ENCODE data around the gene AATK.
"Not testable (repeated sequence)": the region's sequence is repeated elsewhere in the genome, so short reads cannot be mapped to it uniquely, and the experiment has no call there.

Gene AATK

GRCh38 chr17:81157848-81158687, 8.0 kb downstream of the AATK start:
- no peaks in the 10 kb centered on the region for H3K36me3 ChIP-seq (ENCODE audit: control insufficient read depth, insufficient read depth, low read length)
- H3K4me3 ChIP-seq (ENCODE audit: low read depth, low read length), result no peak overlapping the region
- H3K9ac ChIP-seq (ENCODE audit: low read depth, low read length), result no peak overlapping the region
- no peaks in the 10 kb centered on the region for H3K4me1 ChIP-seq (ENCODE audit: control insufficient read depth, insufficient read depth, low read length)
- no peaks in the 10 kb centered on the region for H3K9me3 ChIP-seq (ENCODE audit: control insufficient read depth, insufficient read depth, low read length)
- no peaks in the 10 kb centered on the region for H3K27me3 ChIP-seq (ENCODE audit: control insufficient read depth, insufficient read depth, low read length)

GRCh38 chr17:81156866-81157805, 8.9 kb downstream of the AATK start:
- Histone ChIP-seq H3K9ac (ENCODE audit: low read depth, low read length) (no peak overlapping the region), H3K4me1 (ENCODE audit: control insufficient read depth, insufficient read depth, low read length) (no peaks in the 10 kb centered on the region), H3K4me3 (ENCODE audit: low read depth, low read length) (no peak overlapping the region), H3K27me3 (ENCODE audit: control insufficient read depth, insufficient read depth, low read length) (no peaks in the 10 kb centered on the region), H3K9me3 (ENCODE audit: control insufficient read depth, insufficient read depth, low read length) (no peaks in the 10 kb centered on the region), H3K36me3 (ENCODE audit: control insufficient read depth, insufficient read depth, low read length) (no peaks in the 10 kb centered on the region)

DNA sequence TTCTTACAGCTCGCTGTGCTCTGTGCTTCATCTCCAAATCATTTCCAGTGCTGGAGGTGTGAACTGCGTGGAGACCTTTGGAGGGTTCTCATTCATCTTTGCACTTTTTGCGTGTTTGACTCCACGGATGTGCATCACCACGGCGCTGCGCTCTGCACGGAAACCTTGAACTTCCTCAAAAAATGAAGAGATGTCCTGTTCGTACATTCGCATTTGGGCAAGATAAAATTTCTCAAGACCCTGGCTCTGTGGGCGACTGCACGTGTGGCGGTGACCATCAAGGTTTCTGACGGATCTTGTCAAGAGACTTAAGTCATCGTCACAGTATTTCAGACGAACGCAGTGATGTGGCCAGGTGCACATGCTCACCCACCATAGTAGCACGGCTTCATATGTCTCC, 11.1 kb downstream of the AATK start:
- no peaks in the 10 kb centered on the region for H3K27me3 ChIP-seq (ENCODE audit: control insufficient read depth, insufficient read depth, low read length)

DNA sequence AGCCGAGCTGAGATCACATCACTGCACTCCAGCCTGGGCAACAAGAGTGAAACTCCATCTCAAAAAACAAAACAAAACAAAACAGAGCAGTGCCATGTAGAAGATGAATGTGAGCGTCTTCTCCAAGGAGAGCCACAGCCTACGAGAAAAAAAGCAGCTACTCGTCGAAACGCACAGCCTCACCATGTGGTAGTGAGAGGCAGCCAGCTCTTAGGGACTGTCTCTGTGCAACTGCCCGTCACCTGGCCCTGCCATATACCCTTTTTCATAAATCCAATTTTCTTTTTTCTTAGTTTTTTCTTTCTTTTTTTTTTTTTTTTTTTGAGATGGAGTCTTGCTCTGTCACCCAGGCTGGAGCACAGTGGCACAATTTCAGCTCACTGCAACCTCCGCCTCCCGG, 12.0 kb downstream of the AATK start:
- not testable (repeated sequence) for H3K4me3 ChIP-seq (ENCODE audit: low read depth, low read length); H3K9me3 ChIP-seq (ENCODE audit: control insufficient read depth, insufficient read depth, low read length); H3K4me1 ChIP-seq (ENCODE audit: control insufficient read depth, insufficient read depth, low read length); H3K9ac ChIP-seq (ENCODE audit: low read depth, low read length); H3K36me3 ChIP-seq (ENCODE audit: control insufficient read depth, insufficient read depth, low read length); H3K27me3 ChIP-seq (ENCODE audit: control insufficient read depth, insufficient read depth, low read length)

More for the DNA sequence above, 11.1 kb downstream of the AATK start:
- no peaks in the 10 kb centered on the region for H3K9me3 ChIP-seq (ENCODE audit: control insufficient read depth, insufficient read depth, low read length)
- H3K36me3 ChIP-seq (ENCODE audit: control insufficient read depth, insufficient read depth, low read length), result no peaks in the 10 kb centered on the region
- no peak overlapping the region for H3K9ac ChIP-seq (ENCODE audit: low read depth, low read length)
- H3K4me3 ChIP-seq (ENCODE audit: low read depth, low read length), result no peak overlapping the region
- H3K4me1 ChIP-seq (ENCODE audit: control insufficient read depth, insufficient read depth, low read length), result no peaks in the 10 kb centered on the region

DNA sequence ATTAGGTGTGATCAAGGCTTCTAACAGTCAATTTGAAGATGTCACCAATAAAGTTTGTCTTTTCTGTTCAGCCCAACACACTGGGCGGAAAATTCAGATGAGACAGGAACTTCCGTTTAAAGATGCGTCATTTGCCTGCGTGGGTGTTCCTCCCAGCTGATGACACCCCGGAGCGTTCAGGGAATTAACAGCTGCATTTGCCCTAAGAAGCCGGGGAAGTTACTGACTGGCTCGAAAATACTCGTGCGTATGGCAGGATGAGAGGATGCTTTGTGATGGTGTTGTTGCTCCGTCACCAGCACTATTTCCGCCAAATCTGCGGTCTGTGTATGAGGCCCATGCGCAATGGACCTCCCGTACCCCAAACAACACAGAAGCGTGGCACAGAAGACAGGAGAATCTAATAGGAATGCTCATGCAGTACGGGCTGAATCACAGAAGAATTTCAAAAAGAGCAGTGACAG, 12.6 kb downstream of the AATK start:
- H3K27me3 ChIP-seq (ENCODE audit: control insufficient read depth, insufficient read depth, low read length), result no peaks in the 10 kb centered on the region
- H3K4me3 ChIP-seq (ENCODE audit: low read depth, low read length), result no peak overlapping the region
- H3K4me1 ChIP-seq (ENCODE audit: control insufficient read depth, insufficient read depth, low read length), result no peaks in the 10 kb centered on the region
- no peak overlapping the region for H3K9ac ChIP-seq (ENCODE audit: low read depth, low read length)
- H3K36me3 ChIP-seq (ENCODE audit: control insufficient read depth, insufficient read depth, low read length), result no peaks in the 10 kb centered on the region
- H3K9me3 ChIP-seq (ENCODE audit: control insufficient read depth, insufficient read depth, low read length), result no peaks in the 10 kb centered on the region

GRCh38 chr17:81152288-81152828, 13.7 kb downstream of the AATK start:
- Histone ChIP-seq H3K4me1 (ENCODE audit: control insufficient read depth, insufficient read depth, low read length) (no peaks in the 10 kb centered on the region), H3K4me3 (ENCODE audit: low read depth, low read length) (no peak overlapping the region), H3K36me3 (ENCODE audit: control insufficient read depth, insufficient read depth, low read length) (no peaks in the 10 kb centered on the region), H3K27me3 (ENCODE audit: control insufficient read depth, insufficient read depth, low read length) (no peaks in the 10 kb centered on the region), H3K9ac (ENCODE audit: low read depth, low read length) (no peak overlapping the region), H3K9me3 (ENCODE audit: control insufficient read depth, insufficient read depth, low read length) (no peaks in the 10 kb centered on the region)

GRCh38 chr17:81151278-81151677, 14.7 kb downstream of the AATK start:
- H3K36me3 ChIP-seq (ENCODE audit: control insufficient read depth, insufficient read depth, low read length), result no peaks in the 10 kb centered on the region
- no peak overlapping the region for H3K4me3 ChIP-seq (ENCODE audit: low read depth, low read length)
- H3K9ac ChIP-seq (ENCODE audit: low read depth, low read length), result no peak overlapping the region
- H3K9me3 ChIP-seq (ENCODE audit: control insufficient read depth, insufficient read depth, low read length), result no peaks in the 10 kb centered on the region
- no peaks in the 10 kb centered on the region for H3K4me1 ChIP-seq (ENCODE audit: control insufficient read depth, insufficient read depth, low read length)
- H3K27me3 ChIP-seq (ENCODE audit: control insufficient read depth, insufficient read depth, low read length), result no peaks in the 10 kb centered on the region

GRCh38 chr17:81150377-81151077, 15.5 kb downstream of the AATK start:
- H3K4me3 ChIP-seq (ENCODE audit: low read depth, low read length), result no peak overlapping the region
- no peaks in the 10 kb centered on the region for H3K9me3 ChIP-seq (ENCODE audit: control insufficient read depth, insufficient read depth, low read length)
- H3K36me3 ChIP-seq (ENCODE audit: control insufficient read depth, insufficient read depth, low read length), result no peaks in the 10 kb centered on the region
- no peak overlapping the region for H3K9ac ChIP-seq (ENCODE audit: low read depth, low read length)
- H3K4me1 ChIP-seq (ENCODE audit: control insufficient read depth, insufficient read depth, low read length), result no peaks in the 10 kb centered on the region
- no peaks in the 10 kb centered on the region for H3K27me3 ChIP-seq (ENCODE audit: control insufficient read depth, insufficient read depth, low read length)

- H3K27me3 ChIP-seq (ENCODE audit: control insufficient read depth, insufficient read depth, low read length), result no peaks in the 10 kb centered on the region
- H3K4me1 ChIP-seq (ENCODE audit: control insufficient read depth, insufficient read depth, low read length), result no peaks in the 10 kb centered on the region
- H3K36me3 ChIP-seq (ENCODE audit: control insufficient read depth, insufficient read depth, low read length), result no peaks in the 10 kb centered on the region
- H3K4me3 ChIP-seq (ENCODE audit: low read depth, low read length), result no peak overlapping the region
- H3K9me3 ChIP-seq (ENCODE audit: control insufficient read depth, insufficient read depth, low read length), result no peaks in the 10 kb centered on the region
- H3K9ac ChIP-seq (ENCODE audit: low read depth, low read length), result no peak overlapping the region
Measured at GRCh38 chr17:81148986-81149533, 17.0 kb downstream of the AATK start.

DNA sequence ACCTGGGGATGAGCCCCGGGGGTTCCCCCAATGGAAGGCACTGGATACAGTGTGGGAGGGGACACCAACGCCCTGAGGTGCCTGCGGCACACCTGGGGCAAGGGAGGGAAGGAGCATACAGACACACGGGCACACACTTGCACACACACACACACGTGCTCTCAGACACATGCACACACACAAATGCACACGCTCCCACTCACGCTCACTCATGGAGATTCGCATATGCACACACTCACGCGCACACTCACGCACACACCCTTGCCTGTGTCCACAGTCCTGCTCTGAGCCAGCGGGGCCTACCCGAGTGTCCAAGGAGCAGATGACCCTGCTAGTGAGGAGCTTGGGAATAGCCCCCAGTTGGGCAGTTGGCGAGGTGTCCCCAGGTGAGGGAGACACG, 17.4 kb downstream of the AATK start:
- Histone ChIP-seq H3K4me3 (ENCODE audit: low read depth, low read length) (no peak overlapping the region), H3K9ac (ENCODE audit: low read depth, low read length) (no peak overlapping the region), H3K27me3 (ENCODE audit: control insufficient read depth, insufficient read depth, low read length) (no peaks in the 10 kb centered on the region), H3K4me1 (ENCODE audit: control insufficient read depth, insufficient read depth, low read length) (no peaks in the 10 kb centered on the region), H3K36me3 (ENCODE audit: control insufficient read depth, insufficient read depth, low read length) (no peaks in the 10 kb centered on the region), H3K9me3 (ENCODE audit: control insufficient read depth, insufficient read depth, low read length) (no peaks in the 10 kb centered on the region)

DNA sequence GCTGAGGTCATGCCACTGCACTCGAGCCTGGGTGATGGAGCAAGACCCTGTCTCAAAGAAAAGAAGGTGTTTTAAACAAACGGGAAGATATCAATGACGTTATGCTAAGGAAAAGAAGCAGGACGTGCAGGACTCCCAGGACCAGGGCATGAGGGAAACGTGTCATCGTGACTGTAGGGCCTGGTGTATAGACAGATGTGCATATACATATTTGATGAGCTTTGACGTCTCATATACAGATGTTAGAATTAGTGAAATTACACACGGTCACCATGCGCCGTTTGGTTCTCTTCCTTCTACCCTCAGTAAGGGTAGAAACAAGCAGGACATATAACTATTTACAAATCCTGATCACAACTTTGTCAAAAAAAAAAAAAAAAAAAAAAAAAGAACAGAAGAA, 18.3 kb downstream of the AATK start:
- Histone ChIP-seq H3K4me3 (ENCODE audit: low read depth, low read length) (no peak overlapping the region), H3K27me3 (ENCODE audit: control insufficient read depth, insufficient read depth, low read length) (no peaks in the 10 kb centered on the region)

More for the DNA sequence above, 18.3 kb downstream of the AATK start:
- no peaks in the 10 kb centered on the region for H3K4me1 ChIP-seq (ENCODE audit: control insufficient read depth, insufficient read depth, low read length)
- no peaks in the 10 kb centered on the region for H3K9me3 ChIP-seq (ENCODE audit: control insufficient read depth, insufficient read depth, low read length)
- H3K9ac ChIP-seq (ENCODE audit: low read depth, low read length), result no peak overlapping the region
- no peaks in the 10 kb centered on the region for H3K36me3 ChIP-seq (ENCODE audit: control insufficient read depth, insufficient read depth, low read length)

Data from iPS-15b (cell line).